IPS-NIHi7 (cell line): ENCODE measurements around the gene RCSD1.

Experiments used
- DNase-seq: peaks from one replicate; pipeline ENCODE4 v3.0.0; 2012; ENCODE audit warnings: mixed read lengths; ENCODE audit errors: extremely low spot score

The RCSD1 gene

GRCh38 chr1:167669209-167670124, 39.4 kb downstream of the RCSD1 start:
- no peak for DNase-seq

GRCh38 chr1:167670563-167670962, 40.5 kb downstream of the RCSD1 start:
- DNase-seq: no peak

- no peak for DNase-seq
Measured at GRCh38 chr1:167671727-167672511, 41.9 kb downstream of the RCSD1 start.

GRCh38 chr1:167672831-167673230, 42.8 kb downstream of the RCSD1 start:
- DNase-seq: no peak

GRCh38 chr1:167673265-167673664, 43.2 kb downstream of the RCSD1 start:
- no peak for DNase-seq

GRCh38 chr1:167674156-167674555, 44.1 kb downstream of the RCSD1 start:
- no peak for DNase-seq

- DNase-seq: no peak
Measured at GRCh38 chr1:167675440-167675839, 45.4 kb downstream of the RCSD1 start.

GRCh38 chr1:167676205-167676915, 46.3 kb downstream of the RCSD1 start:
- DNase-seq: no peak

GRCh38 chr1:167676916-167677848, 47.1 kb downstream of the RCSD1 start:
- no peak for DNase-seq

- no peak for DNase-seq
Measured at GRCh38 chr1:167678422-167678821, 48.4 kb downstream of the RCSD1 start.

- DNase-seq: no peak
Measured at GRCh38 chr1:167678838-167679237, 48.8 kb downstream of the RCSD1 start.

- no peak for DNase-seq
Measured at GRCh38 chr1:167679714-167680113, 49.7 kb downstream of the RCSD1 start.

- DNase-seq: no peak
Measured at GRCh38 chr1:167681024-167681423, 51.0 kb downstream of the RCSD1 start.

- DNase-seq: no peak
Measured at GRCh38 chr1:167681451-167682098, 51.5 kb downstream of the RCSD1 start.

GRCh38 chr1:167683226-167683625, 53.2 kb downstream of the RCSD1 start:
- DNase-seq: no peak

GRCh38 chr1:167683641-167684502, 53.8 kb downstream of the RCSD1 start:
- peak; percentile 87 for DNase-seq

GRCh38 chr1:167685844-167686243, 55.8 kb downstream of the RCSD1 start:
- no peak for DNase-seq

GRCh38 chr1:167687919-167688519, 58.0 kb downstream of the RCSD1 start:
- peak; percentile 79 for DNase-seq

GRCh38 chr1:167689567-167689920, 59.5 kb downstream of the RCSD1 start:
- DNase-seq: no peak
